GM06990 (cell line): ENCODE measurements around the gene BANK1.

Experiments
- DNase-seq: peaks from one replicate; pipeline ENCODE4 v3.0.0-alpha.2; 2011; ENCODE audit not compliant: insufficient read length; ENCODE audit errors: extremely low read depth
- H3K27me3 ChIP-seq: replicated peaks from 2 replicates; pipeline ENCODE4 v1.6.0; 2011; ENCODE audit warnings: low read length; ENCODE audit not compliant: control insufficient read depth, insufficient read depth
- H3K36me3 ChIP-seq: 2 replicates; pipeline ENCODE4 v1.5.1; 2011; ENCODE audit warnings: low read length; ENCODE audit not compliant: control insufficient read depth, insufficient read depth
- H3K4me3 ChIP-seq: replicated peaks from 2 replicates; pipeline ENCODE4 v1.5.1; 2011; ENCODE audit warnings: low read depth, mild to moderate bottlenecking, control low read depth, low read length
- TF ChIP-seq, protein P1 (sequence below): IDR thresholded peaks from 2 replicates; pipeline ENCODE4 v1.5.1; 2011; ENCODE audit warnings: low read length, control low read depth, mild to moderate bottlenecking, inconsistent platforms; ENCODE audit not compliant: insufficient read depth, poor library complexity, severe bottlenecking

BANK1 gene

GRCh38 chr4:102120846-102121245 is 330.3 kb downstream of the BANK1 start:
- Histone ChIP-seq H3K36me3 (no peaks in the 10 kb centered on the region), H3K4me3 (no peak overlapping the region), H3K27me3 (no peaks in the 10 kb centered on the region)
- DNase-seq = no peak
- TF ChIP-seq, protein P1, sequence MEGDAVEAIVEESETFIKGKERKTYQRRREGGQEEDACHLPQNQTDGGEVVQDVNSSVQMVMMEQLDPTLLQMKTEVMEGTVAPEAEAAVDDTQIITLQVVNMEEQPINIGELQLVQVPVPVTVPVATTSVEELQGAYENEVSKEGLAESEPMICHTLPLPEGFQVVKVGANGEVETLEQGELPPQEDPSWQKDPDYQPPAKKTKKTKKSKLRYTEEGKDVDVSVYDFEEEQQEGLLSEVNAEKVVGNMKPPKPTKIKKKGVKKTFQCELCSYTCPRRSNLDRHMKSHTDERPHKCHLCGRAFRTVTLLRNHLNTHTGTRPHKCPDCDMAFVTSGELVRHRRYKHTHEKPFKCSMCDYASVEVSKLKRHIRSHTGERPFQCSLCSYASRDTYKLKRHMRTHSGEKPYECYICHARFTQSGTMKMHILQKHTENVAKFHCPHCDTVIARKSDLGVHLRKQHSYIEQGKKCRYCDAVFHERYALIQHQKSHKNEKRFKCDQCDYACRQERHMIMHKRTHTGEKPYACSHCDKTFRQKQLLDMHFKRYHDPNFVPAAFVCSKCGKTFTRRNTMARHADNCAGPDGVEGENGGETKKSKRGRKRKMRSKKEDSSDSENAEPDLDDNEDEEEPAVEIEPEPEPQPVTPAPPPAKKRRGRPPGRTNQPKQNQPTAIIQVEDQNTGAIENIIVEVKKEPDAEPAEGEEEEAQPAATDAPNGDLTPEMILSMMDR = no peak
